ENCODE data around the gene CACNA1D. TPM values are rescaled to one million over a fixed set of nuclear protein-coding genes. Genes with fewer than 3 reads are reported as not detected.

Gene CACNA1D
- total RNA-seq, 2 experiments from 2014 or later, result 0.31 to 0.32 TPM

DNA sequence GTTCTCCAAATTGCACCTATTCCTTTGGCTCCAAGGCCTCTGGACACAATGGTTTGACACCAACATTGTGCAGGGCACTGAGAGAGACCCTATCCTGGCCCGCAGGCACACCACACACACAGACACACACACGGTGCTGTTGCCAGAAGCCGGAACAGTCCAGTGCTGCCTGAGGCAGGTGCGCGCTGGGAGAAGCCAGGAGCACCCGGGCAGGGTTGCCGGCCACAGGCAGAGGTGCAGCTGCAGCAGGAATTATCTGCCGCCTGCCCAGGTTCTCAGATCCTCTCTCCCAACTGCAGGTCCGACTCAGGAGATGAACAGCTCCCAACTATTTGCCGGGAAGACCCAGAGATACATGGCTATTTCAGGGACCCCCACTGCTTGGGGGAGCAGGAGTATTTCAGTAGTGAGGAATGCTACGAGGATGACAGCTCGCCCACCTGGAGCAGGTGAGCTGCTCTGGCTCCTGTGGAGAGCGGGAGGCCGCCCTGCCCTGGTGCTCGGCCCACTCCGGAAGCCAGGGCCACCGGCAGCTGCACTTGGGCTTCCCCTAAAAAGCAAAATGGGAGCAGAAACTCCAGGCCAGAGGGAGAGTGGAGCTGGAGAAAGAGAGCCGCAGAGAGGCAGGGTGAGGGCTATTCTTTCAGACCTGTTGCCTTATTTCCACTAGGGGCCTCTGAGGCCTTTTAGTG lies 308.9 kb downstream of the CACNA1D start:
- CTCF ChIA-PET, result no interaction called here
- Mint-ChIP-seq H3K27ac (no peak overlapping the region), H3K4me1 (ENCODE audit: low read depth) (no peaks in the 10 kb centered on the region), H3K27me3 (ENCODE audit: low read depth) (peaks cover 2% of the 10 kb centered on the region), H3K9me3 (ENCODE audit: insufficient read depth) (no peaks in the 10 kb centered on the region), H3K4me3 (no peak overlapping the region), H3K36me3 (ENCODE audit: low read depth) (no peaks in the 10 kb centered on the region)
- POLR2A ChIA-PET, result no interaction called here
- DNase-seq, result no peak
- ATAC-seq, result no peak

DNA sequence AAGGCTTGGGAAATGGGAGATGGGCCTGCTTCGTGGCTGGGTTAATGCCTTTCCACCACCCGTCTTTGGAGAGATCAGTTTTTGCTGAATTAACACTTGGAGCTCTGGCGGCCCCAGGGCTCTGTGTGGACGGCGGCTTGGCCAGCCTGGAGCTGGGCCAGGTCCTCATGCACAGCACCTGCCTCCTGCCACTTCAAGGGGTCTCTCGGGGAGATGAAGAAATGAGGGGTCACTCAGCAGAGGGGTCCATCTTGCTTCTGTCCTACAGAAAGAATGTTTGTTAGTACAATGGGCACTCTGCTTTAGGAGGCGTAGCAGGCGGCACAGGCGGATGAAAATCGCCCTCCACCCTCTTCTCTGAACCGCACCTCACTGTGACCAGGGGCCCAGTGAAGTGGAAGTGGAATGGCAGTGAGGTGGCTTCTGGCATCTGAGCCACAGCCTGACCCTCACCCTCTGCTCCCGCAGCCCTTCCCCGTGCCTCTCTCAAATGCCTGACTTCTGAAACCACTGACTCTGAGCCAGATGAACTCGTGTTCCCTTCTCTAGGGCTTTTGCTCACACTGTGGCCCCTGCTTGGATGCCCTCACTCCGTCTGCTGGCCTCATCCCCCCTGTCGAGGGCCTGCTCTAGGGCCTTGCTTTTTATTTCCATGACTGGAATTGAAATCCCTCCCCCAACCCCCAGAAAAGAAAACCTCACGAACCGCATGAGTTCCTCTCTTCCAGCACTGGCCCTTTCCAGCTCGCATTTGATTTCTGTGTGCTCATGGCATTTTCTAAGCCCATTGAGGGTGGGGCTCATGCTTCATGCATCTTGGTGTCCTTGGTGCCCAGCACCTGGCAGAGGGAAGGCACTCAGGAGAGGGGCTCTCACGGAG lies 309.6 kb downstream of the CACNA1D start:
- POLR2A ChIA-PET, result no interaction called here
- no peaks in the 10 kb centered on the region for H3K36me3 Mint-ChIP-seq (ENCODE audit: low read depth)
- no peaks in the 10 kb centered on the region for H3K27me3 Mint-ChIP-seq (ENCODE audit: low read depth)
- DNase-seq, result no peak
- ATAC-seq, result no peak
- H3K27ac Mint-ChIP-seq, result no peak overlapping the region
- H3K4me3 Mint-ChIP-seq, result no peak overlapping the region
- no peaks in the 10 kb centered on the region for H3K9me3 Mint-ChIP-seq (ENCODE audit: insufficient read depth)
- CTCF ChIA-PET, result no interaction called here
- no peaks in the 10 kb centered on the region for H3K4me1 Mint-ChIP-seq (ENCODE audit: low read depth)

DNA sequence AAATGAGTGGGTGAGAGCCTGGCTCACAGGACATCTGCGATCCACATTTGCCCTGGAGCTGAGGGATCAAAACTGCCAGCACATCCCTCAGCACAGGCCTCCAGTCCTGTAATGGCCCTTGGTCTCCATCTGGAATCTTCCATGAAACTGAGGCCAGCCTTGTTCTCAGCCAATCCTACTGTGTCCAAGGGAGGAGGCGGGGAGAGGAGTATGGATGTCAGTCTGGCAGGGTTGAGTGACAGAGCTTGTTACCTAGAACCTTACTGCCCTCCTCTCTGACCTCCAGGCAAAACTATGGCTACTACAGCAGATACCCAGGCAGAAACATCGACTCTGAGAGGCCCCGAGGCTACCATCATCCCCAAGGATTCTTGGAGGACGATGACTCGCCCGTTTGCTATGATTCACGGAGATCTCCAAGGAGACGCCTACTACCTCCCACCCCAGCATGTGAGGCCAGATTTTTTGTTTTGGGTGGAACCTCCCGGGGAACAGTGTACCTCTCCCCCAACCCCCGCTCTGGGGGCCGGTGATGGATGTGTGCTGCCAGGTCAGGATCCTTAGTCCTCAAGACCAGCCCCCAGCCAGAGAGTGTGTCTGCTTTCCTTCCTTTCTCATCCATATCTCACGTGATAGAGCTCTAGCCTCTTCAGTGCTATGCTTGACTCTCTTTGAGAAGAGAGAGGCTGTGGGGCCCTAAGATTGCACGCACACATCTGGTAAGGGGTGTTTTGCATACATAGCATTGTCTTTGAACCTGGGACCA lies 310.5 kb downstream of the CACNA1D start:
- Mint-ChIP-seq H3K27me3 (ENCODE audit: low read depth) (no peaks in the 10 kb centered on the region), H3K4me3 (no peak overlapping the region), H3K27ac (no peak overlapping the region), H3K36me3 (ENCODE audit: low read depth) (no peaks in the 10 kb centered on the region), H3K4me1 (ENCODE audit: low read depth) (no peaks in the 10 kb centered on the region), H3K9me3 (ENCODE audit: insufficient read depth) (no peaks in the 10 kb centered on the region)
- ChIA-PET CTCF (no interaction called here), POLR2A (no interaction called here)
- ATAC-seq (no peak), DNase-seq (no peak)

DNA sequence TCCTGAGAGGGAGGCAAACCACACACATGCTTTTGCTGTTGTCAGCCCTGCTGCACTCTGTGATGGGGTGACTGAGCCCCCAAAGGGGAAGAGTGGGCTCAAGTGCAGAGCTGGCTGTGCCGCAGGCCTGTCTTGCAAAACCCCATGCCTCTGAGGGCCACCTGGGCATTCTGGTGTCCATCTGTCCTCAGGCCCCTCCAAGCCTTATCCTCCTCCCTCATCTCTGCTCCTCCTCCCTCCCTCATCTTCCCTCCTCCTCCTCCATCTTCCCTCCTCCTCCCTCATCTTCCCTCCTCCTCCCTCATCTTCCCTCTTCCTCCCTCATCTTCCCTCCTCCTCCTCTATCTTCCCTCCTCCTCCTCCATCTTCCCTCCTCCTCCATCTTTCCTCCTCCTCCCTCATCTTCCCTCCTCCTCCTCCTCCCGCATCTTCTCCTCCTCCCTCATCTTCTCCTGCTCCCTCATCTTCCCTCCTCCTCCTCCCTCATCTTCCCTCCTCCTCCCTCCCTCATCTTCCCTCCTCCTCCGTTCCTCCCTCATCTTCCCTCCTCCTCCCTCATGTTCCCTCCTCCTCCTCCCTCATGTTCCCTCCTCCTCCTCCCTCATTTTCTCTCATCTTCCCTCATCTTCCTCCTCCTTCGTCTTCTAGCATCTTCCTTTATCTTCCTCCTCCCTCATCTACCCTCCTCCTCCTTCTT lies 311.2 kb downstream of the CACNA1D start:
- no peaks in the 10 kb centered on the region for H3K36me3 Mint-ChIP-seq (ENCODE audit: low read depth)
- ATAC-seq, result no peak
- ChIA-PET CTCF (no interaction called here), POLR2A (no interaction called here)
- H3K9me3 Mint-ChIP-seq (ENCODE audit: insufficient read depth), result no peaks in the 10 kb centered on the region
- H3K4me3 Mint-ChIP-seq, result no peak overlapping the region
- no peaks in the 10 kb centered on the region for H3K27me3 Mint-ChIP-seq (ENCODE audit: low read depth)
- DNase-seq, result no peak
- H3K4me1 Mint-ChIP-seq (ENCODE audit: low read depth), result no peaks in the 10 kb centered on the region
- no peak overlapping the region for H3K27ac Mint-ChIP-seq

DNA sequence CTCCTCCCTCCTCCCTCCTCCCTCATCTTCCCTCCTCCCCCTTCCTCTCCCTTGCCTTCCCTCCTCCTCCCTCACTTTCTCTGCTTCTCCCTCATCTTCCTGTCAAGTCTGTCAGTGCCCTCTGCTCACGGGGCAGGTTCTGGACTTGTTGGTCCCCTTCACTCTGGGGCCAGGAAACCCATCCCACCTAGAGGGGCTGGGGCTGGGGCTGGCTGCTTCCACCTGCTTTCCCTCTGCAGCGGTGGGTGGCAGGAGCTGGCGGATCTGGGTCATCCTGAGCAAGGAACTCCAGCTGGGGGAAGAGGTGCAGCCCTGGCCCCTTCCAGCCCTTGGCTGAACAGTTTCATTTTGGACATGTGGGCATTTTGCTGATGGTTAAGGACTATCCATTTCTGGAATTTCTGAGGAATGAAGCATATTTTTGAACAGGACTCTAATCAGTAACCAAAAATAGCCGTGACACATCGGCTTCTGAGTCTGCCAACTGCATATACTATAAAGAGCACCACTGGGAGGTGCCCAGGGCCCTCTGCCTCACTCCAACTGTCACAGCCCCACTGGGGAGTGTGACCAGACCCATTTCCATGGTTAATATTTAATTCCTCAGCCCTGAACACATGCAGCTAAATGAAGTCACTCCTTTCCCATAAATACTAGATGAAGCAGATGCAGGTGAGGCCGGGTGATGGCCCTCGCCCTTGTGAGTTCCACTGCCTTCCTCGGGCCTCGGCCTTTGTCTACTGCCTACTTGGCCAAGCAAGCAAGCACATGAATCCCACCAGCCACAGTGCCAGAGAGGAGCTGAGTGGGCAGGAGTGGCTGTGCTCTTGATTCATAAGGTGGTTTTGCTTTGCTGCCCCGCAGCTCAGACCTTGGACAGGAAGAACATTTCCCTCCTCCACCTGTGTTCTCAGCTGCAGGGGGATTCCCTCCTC lies 312.0 kb downstream of the CACNA1D start:
- Mint-ChIP-seq H3K27ac (no peak overlapping the region), H3K9me3 (ENCODE audit: insufficient read depth) (no peaks in the 10 kb centered on the region), H3K4me3 (no peak overlapping the region), H3K4me1 (ENCODE audit: low read depth) (no peaks in the 10 kb centered on the region), H3K27me3 (ENCODE audit: low read depth) (no peaks in the 10 kb centered on the region), H3K36me3 (ENCODE audit: low read depth) (no peaks in the 10 kb centered on the region)
- CTCF ChIA-PET, result no interaction called here
- POLR2A ChIA-PET, result no interaction called here
- DNase-seq (no peak), ATAC-seq (no peak)

DNA sequence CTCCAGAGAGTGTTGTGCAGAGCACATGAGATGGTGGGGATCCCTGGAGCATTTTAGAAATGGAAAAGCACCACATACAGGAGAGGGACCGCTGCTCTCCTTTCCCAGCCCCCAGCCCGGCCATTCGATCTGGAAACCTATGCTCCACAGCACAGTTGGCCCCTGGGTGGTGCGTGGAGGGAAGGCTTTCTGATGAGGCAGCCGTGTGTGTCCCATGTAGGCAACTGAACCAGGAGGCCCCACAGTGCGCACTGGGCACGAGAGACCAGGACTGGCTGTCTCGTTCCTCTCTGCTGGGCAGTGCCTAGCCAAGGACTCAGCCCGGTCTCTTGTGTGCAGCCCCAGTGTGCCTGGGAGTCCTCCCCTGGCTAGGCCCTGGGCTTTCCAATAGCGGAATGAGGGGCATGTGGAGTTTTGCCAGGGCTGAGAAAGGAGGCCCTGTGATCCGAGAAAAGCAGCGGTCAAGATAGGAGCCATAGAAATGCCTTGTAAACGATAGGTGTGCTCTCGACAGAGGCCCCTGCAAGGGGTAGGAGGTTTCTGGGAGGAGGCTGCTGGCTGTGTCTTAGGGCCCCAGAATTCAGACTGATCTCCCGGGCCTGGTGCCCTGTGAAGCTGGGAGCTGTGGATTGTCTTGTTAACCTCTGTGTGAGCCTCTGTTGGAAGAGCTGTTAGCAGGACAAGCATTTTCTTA lies 312.9 kb downstream of the CACNA1D start:
- Mint-ChIP-seq H3K27me3 (ENCODE audit: low read depth) (no peaks in the 10 kb centered on the region), H3K4me1 (ENCODE audit: low read depth) (no peaks in the 10 kb centered on the region), H3K27ac (no peak overlapping the region), H3K36me3 (ENCODE audit: low read depth) (no peaks in the 10 kb centered on the region), H3K9me3 (ENCODE audit: insufficient read depth) (no peaks in the 10 kb centered on the region), H3K4me3 (no peak overlapping the region)
- CTCF ChIA-PET, result no interaction called here
- no peak for ATAC-seq
- POLR2A ChIA-PET, result no interaction called here
- DNase-seq, result no peak

DNA sequence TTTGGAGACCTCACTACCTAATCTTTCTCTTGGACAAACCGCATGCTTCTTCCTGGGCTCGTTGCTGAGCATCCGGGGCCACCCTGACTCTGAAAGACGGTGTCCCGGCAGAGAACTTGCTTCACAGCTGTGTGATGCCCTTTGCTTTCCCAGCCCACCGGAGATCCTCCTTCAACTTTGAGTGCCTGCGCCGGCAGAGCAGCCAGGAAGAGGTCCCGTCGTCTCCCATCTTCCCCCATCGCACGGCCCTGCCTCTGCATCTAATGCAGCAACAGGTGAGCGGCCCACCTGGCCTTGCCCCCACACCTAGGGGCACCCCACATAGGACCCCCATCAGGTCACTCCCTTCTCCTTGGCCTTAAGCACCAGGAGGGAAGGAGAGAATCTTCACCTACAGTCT lies 314.1 kb downstream of the CACNA1D start:
- Mint-ChIP-seq H3K4me1 (ENCODE audit: low read depth) (no peaks in the 10 kb centered on the region), H3K27me3 (ENCODE audit: low read depth) (no peaks in the 10 kb centered on the region), H3K9me3 (ENCODE audit: insufficient read depth) (no peaks in the 10 kb centered on the region), H3K27ac (no peak overlapping the region), H3K36me3 (ENCODE audit: low read depth) (no peaks in the 10 kb centered on the region), H3K4me3 (no peak overlapping the region)
- CTCF ChIA-PET, result no interaction called here
- DNase-seq (no peak), ATAC-seq (no peak)
- POLR2A ChIA-PET, result no interaction called here

DNA sequence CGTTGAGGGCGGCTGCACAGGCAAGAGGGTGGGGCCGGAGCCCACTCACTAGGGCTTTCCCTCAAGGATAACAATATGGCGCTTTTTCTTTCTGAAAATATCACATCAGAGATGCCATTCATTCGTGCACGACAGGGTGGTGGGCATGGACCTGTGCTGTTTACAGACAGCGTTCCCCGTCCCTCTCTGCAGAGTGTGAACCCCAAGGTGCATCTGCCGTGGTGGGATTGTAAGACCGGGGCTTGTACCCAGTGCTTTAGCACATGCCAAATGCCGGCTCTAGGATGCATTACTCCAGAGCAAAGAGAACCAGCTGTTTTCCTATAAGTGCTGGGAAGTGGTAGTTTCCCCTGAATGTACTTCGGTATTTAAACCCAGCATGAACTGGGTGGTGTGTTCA lies 314.9 kb downstream of the CACNA1D start:
- H3K36me3 Mint-ChIP-seq (ENCODE audit: low read depth), result no peaks in the 10 kb centered on the region
- no peak overlapping the region for H3K4me3 Mint-ChIP-seq
- no peak overlapping the region for H3K27ac Mint-ChIP-seq
- ChIA-PET CTCF (no interaction called here), POLR2A (no interaction called here)
- H3K4me1 Mint-ChIP-seq (ENCODE audit: low read depth), result no peaks in the 10 kb centered on the region
- H3K9me3 Mint-ChIP-seq (ENCODE audit: insufficient read depth), result no peaks in the 10 kb centered on the region
- ATAC-seq (no peak), DNase-seq (no peak)
- H3K27me3 Mint-ChIP-seq (ENCODE audit: low read depth), result no peaks in the 10 kb centered on the region

DNA sequence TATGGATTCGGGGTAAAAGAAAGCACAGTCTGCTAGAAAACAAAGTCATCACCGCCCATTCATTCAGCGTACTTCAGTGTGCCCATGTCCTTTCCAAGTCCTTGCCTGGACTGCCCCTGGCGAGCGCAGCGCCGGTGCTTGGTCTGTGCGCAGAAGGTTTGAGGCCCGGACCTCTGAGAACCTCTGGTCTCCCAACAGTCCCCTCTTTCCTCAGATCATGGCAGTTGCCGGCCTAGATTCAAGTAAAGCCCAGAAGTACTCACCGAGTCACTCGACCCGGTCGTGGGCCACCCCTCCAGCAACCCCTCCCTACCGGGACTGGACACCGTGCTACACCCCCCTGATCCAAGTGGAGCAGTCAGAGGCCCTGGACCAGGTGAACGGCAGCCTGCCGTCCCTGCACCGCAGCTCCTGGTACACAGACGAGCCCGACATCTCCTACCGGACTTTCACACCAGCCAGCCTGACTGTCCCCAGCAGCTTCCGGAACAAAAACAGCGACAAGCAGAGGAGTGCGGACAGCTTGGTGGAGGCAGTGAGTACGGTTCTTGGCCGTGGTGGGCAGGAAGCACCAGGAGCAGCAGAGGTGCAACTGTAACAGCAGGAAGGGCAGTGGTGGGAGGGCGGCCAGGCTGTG lies 315.5 kb downstream of the CACNA1D start:
- DNase-seq, result no peak
- Mint-ChIP-seq H3K4me3 (no peak overlapping the region), H3K27ac (no peak overlapping the region), H3K36me3 (ENCODE audit: low read depth) (no peaks in the 10 kb centered on the region), H3K9me3 (ENCODE audit: insufficient read depth) (no peaks in the 10 kb centered on the region), H3K27me3 (ENCODE audit: low read depth) (no peaks in the 10 kb centered on the region), H3K4me1 (ENCODE audit: low read depth) (no peaks in the 10 kb centered on the region)
- CTCF ChIA-PET, result no interaction called here
- POLR2A ChIA-PET, result no interaction called here
- no peak for ATAC-seq

DNA sequence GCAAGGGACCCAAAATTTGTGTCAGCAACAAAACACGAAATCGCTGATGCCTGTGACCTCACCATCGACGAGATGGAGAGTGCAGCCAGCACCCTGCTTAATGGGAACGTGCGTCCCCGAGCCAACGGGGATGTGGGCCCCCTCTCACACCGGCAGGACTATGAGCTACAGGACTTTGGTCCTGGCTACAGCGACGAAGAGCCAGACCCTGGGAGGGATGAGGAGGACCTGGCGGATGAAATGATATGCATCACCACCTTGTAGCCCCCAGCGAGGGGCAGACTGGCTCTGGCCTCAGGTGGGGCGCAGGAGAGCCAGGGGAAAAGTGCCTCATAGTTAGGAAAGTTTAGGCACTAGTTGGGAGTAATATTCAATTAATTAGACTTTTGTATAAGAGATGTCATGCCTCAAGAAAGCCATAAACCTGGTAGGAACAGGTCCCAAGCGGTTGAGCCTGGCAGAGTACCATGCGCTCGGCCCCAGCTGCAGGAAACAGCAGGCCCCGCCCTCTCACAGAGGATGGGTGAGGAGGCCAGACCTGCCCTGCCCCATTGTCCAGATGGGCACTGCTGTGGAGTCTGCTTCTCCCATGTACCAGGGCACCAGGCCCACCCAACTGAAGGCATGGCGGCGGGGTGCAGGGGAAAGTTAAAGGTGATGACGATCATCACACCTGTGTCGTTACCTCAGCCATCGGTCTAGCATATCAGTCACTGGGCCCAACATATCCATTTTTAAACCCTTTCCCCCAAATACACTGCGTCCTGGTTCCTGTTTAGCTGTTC lies 316.9 kb downstream of the CACNA1D start:
- no peak for ATAC-seq

More for the DNA sequence above, 316.9 kb downstream of the CACNA1D start:
- Mint-ChIP-seq H3K4me3 (no peak overlapping the region), H3K36me3 (ENCODE audit: low read depth) (no peaks in the 10 kb centered on the region), H3K27me3 (ENCODE audit: low read depth) (no peaks in the 10 kb centered on the region), H3K9me3 (ENCODE audit: insufficient read depth) (no peaks in the 10 kb centered on the region), H3K27ac (no peak overlapping the region), H3K4me1 (ENCODE audit: low read depth) (no peaks in the 10 kb centered on the region)
- ChIA-PET CTCF (no interaction called here), POLR2A (no interaction called here)
- no peak for DNase-seq
